Endothelial cell of umbilical vein (primary cell): ENCODE results near the gene VANGL2. TPM values are rescaled to one million over a fixed set of nuclear protein-coding genes. Genes with fewer than 3 reads are reported as not detected.
"Not testable (repeated sequence)": the region's sequence is repeated elsewhere in the genome, so short reads cannot be mapped to it uniquely, and the experiment has no call there.

ENCODE experiments used
- BruUV-seq: library from RNA; stranded (reverse); fragments of 400-500 nt; replicated peaks from 2 replicates; lab custom pipeline; 2021; lab: Mats Ljungman, UMichigan
- CTCF ChIA-PET: fragments of 300-600, 350-600 bp; sonication (Branson Sonifier 250); formaldehyde crosslinking; loops from one replicate; lab custom pipeline; 2021; ENCODE audit warnings: antibody characterized with exemption, inconsistent platforms; lab: Charles Lee
- POLR2A ChIA-PET: fragments of 300-600, 350-600 bp; sonication (Branson Sonifier 250); formaldehyde crosslinking; loops from one replicate; lab custom pipeline; 2021; ENCODE audit warnings: antibody characterized with exemption, inconsistent platforms; lab: Charles Lee
- DNase-seq: peaks from one replicate; pipeline ENCODE4 v3.0.0-alpha.2; 2011; ENCODE audit warnings: low read depth, low spot score
- FAIRE-seq: peaks from 2 replicates; lab custom pipeline; 2011; peaks lifted over from hg19 to GRCh38; lab: Jason Lieb, UNC
- H2AFZ ChIP-seq: 2 replicates; pipeline ENCODE4 v1.6.0; 2012; ENCODE audit warnings: low read depth, low read length, control low read depth, inconsistent platforms
- H3K27ac ChIP-seq: 2 replicates; pipeline ENCODE4 v1.5.1; 2011; ENCODE audit warnings: low read depth, mild to moderate bottlenecking, control low read depth, low read length, moderate library complexity; ENCODE audit not compliant: insufficient read depth
- H3K27me3 ChIP-seq, 2 experiments: 2 replicates each; pipeline versions ENCODE4 v1.6.0 to v1.6.1; 2011; ENCODE audit warnings: low read length in 2 of 2, mixed read lengths in 1 of 2; ENCODE audit not compliant: control insufficient read depth in 2 of 2, insufficient read depth in 2 of 2
- H3K36me3 ChIP-seq, 2 experiments: 2 replicates in 1 of 2; 3 replicates in 1 of 2; pipeline ENCODE4 v1.5.1; 2011; ENCODE audit warnings: low read length in 2 of 2, mild to moderate bottlenecking in 1 of 2, moderate library complexity in 1 of 2; ENCODE audit not compliant: control insufficient read depth in 2 of 2, insufficient read depth in 2 of 2; ENCODE audit errors: extremely low read depth in 1 of 2
- H3K4me1 ChIP-seq: 3 replicates; pipeline ENCODE4 v1.5.1; 2011; ENCODE audit warnings: mild to moderate bottlenecking, low read length; ENCODE audit not compliant: control insufficient read depth, insufficient read depth; ENCODE audit errors: extremely low read depth
- H3K4me2 ChIP-seq: 2 replicates; pipeline ENCODE4 v1.6.1; 2011; ENCODE audit warnings: low read length, control low read depth, mixed read lengths; ENCODE audit not compliant: insufficient read depth
- H3K4me3 ChIP-seq, 3 experiments: fragments of 200-600 bp in 1 of 3; sonication (generic), shearing (Covaris generic) in 1 of 3; replicated peaks in 1 of 3; 2 replicates each; pipeline ENCODE4 v1.5.1; 2011 to 2016; ENCODE audit warnings: control low read depth in 3 of 3, low read length in 3 of 3, mild to moderate bottlenecking in 2 of 3, inconsistent platforms in 1 of 3, low read depth in 1 of 3, moderate library complexity in 1 of 3; ENCODE audit not compliant: insufficient read depth in 1 of 3
- H3K79me2 ChIP-seq: 2 replicates; pipeline ENCODE4 v1.6.0; 2012; ENCODE audit warnings: low read length, inconsistent platforms; ENCODE audit not compliant: control insufficient read depth, insufficient read depth
- H3K9ac ChIP-seq: replicated peaks from 2 replicates; pipeline ENCODE3; 2011; ENCODE audit warnings: low read length, control low read depth; ENCODE audit not compliant: insufficient read depth; ENCODE audit errors: extremely low read depth
- H3K9me1 ChIP-seq: replicated peaks from 3 replicates; pipeline ENCODE4 v1.6.0; 2011; ENCODE audit warnings: mild to moderate bottlenecking, low read length; ENCODE audit not compliant: control insufficient read depth, insufficient read depth; ENCODE audit errors: extremely low read depth
- H3K9me3 ChIP-seq: replicated peaks from 2 replicates; pipeline ENCODE4 v1.5.1; 2012; ENCODE audit warnings: low read length, inconsistent platforms; ENCODE audit not compliant: control insufficient read depth, insufficient read depth
- H4K20me1 ChIP-seq: replicated peaks from 2 replicates; pipeline ENCODE3; 2011; ENCODE audit warnings: mild to moderate bottlenecking, low read length; ENCODE audit not compliant: control insufficient read depth, insufficient read depth; ENCODE audit errors: extremely low read depth
- CTCF ChIP-seq, 2 donors: IDR thresholded peaks; 1 replicate in 1 of 2; 2 replicates in 1 of 2; pipeline ENCODE4 v1.5.1; 2011; ENCODE audit warnings: low read length in 2 of 2, mild to moderate bottlenecking in 2 of 2, moderate library complexity in 2 of 2, control low read depth in 1 of 2, inconsistent platforms in 1 of 2, low read depth in 1 of 2; ENCODE audit not compliant: insufficient read depth in 1 of 2; ENCODE audit errors: extremely low read depth in 1 of 2
- EZH2 ChIP-seq: IDR thresholded peaks from 2 replicates; pipeline ENCODE4 v1.6.1; 2012; ENCODE audit warnings: borderline replicate concordance, low read depth, mild to moderate bottlenecking, moderate library complexity, low read length, inconsistent platforms; ENCODE audit not compliant: severe bottlenecking
- FOS ChIP-seq: IDR thresholded peaks from 2 replicates; pipeline ENCODE4 v1.6.1; 2011; ENCODE audit warnings: mild to moderate bottlenecking, low read length, moderate library complexity, borderline replicate concordance; ENCODE audit not compliant: insufficient read depth
- GATA2 ChIP-seq: IDR thresholded peaks from 2 replicates; pipeline ENCODE4 v1.7.0; 2011; ENCODE audit warnings: low read depth, mild to moderate bottlenecking, moderate library complexity, mixed read lengths, low read length; ENCODE audit not compliant: insufficient read length, insufficient read depth
- JUN ChIP-seq: IDR thresholded peaks from 2 replicates; pipeline ENCODE4 v1.6.1; 2011; ENCODE audit warnings: borderline replicate concordance, low read depth; ENCODE audit not compliant: insufficient read length, insufficient read depth
- MAX ChIP-seq: IDR thresholded peaks from 2 replicates; pipeline ENCODE4 v1.6.1; 2011; ENCODE audit not compliant: insufficient read depth, insufficient read length
- MYC ChIP-seq: IDR thresholded peaks from one replicate; pipeline ENCODE4 v1.6.1; 2011; ENCODE audit warnings: mild to moderate bottlenecking, low read depth, low read length
- POLR2A ChIP-seq: IDR thresholded peaks from 2 replicates; pipeline ENCODE4 v1.6.1; 2012; ENCODE audit warnings: low read depth, mild to moderate bottlenecking, control low read depth, low read length
- POLR2AphosphoS5 ChIP-seq: IDR thresholded peaks from 2 replicates; pipeline ENCODE4 v1.6.1; 2012; ENCODE audit warnings: low read depth, mild to moderate bottlenecking, control low read depth, low read length, moderate library complexity; ENCODE audit not compliant: insufficient read depth
- dilution Hi-C: fragments of 300-500 bp; cut with MboI; formaldehyde crosslinking; loops from one replicate; pipeline ENCODE4 v1.15.0; 2019; ENCODE audit warnings: low sequenced_read_pairs; ENCODE audit not compliant: extremely low pct_ligation_motif_present
- intact Hi-C: fragments of 100-400 bp; cut with micrococcal nuclease; formaldehyde crosslinking; loops from one replicate; pipeline ENCODE4 v1.10.0; 2022
- polyA plus RNA-seq, 4 experiments: library from polyadenylated mRNA; depleted of rRNA in 3 of 4; stranded (reverse) in 3 of 4; unstranded in 1 of 4; fragments of >200 nt; gene quantifications; 2 replicates each; pipeline versions ENCODE4 v1.2.1 to v1.2.3, GENCODE V29; 2011 to 2012; ENCODE audit warnings: missing spikeins in 1 of 4
- total RNA-seq: library from RNA; stranded (reverse); gene quantifications from 2 replicates; pipeline ENCODE4 v1.2.3, GENCODE V29; 2021

VANGL2 gene
- total and polyA plus RNA-seq, 2 donors (not counting 3 experiments of a cell fraction or from before 2014, with no cell fraction given): 0.01 TPM; not detected in 1

GRCh38 chr1:160377585-160378206, 22.7 kb upstream of the VANGL2 start:
- DNase-seq: no peak
- H4K20me1 ChIP-seq: no peaks in the 10 kb centered on the region
- no peak overlapping the region for H3K9ac ChIP-seq
- ChIA-PET CTCF (interaction anchor here (1.0 to 6.8 kb wide), 15 partner anchors 11 to 296 kb away, joined by 4 to 100 read pairs (median 14); partner anchors contain the start of genes ATP1A2, IGSF8, KCNJ9 and NHLH1), POLR2A (no interaction called here)
- TF ChIP-seq CTCF (IDR thresholded peaks at IDR 0.05; ENCODE audit: extremely low read depth in 1 of 2, insufficient read depth in 1 of 2, low read depth in 1 of 2, low read length in 2 of 2) (no peak), MAX (no peak), MYC (no peak), JUN (no peak), FOS (no peak), POLR2A (no peak), POLR2AphosphoS5 (no peak), GATA2 (no peak), EZH2 (no peak)
- no peak overlapping the region for H3K27ac ChIP-seq
- peaks cover 23 to 26% of the 10 kb centered on the region in 2 experiments for H3K27me3 ChIP-seq
- no peak for FAIRE-seq
- H3K79me2 ChIP-seq: no peaks in the 10 kb centered on the region
- BruUV-seq: no TSS peak
- dilution Hi-C loops (no loop called here), intact Hi-C loops (no loop called here)
- no peaks in the 10 kb centered on the region for H3K9me3 ChIP-seq
- no peak overlapping the region for H3K4me3 ChIP-seq
- H3K9me1 ChIP-seq: no peaks in the 10 kb centered on the region
- no peaks in the 10 kb centered on the region for H3K4me1 ChIP-seq
- H3K4me2 ChIP-seq: no peak overlapping the region
- H3K36me3 ChIP-seq: no peaks in the 10 kb centered on the region
- no peak overlapping the region for H2AFZ ChIP-seq

GRCh38 chr1:160384812-160385211, 15.6 kb upstream of the VANGL2 start:
- H3K9ac ChIP-seq, POLR2A ChIA-PET, H3K36me3 ChIP-seq, H3K9me3 ChIP-seq, CTCF ChIA-PET, dilution Hi-C loops, H3K9me1 ChIP-seq, H3K4me3 ChIP-seq, intact Hi-C loops, H3K27ac ChIP-seq, H3K4me1 ChIP-seq, H2AFZ ChIP-seq, FAIRE-seq, H4K20me1 ChIP-seq, H3K4me2 ChIP-seq, H3K79me2 ChIP-seq, BruUV-seq, H3K27me3 ChIP-seq, DNase-seq: not testable (repeated sequence)

- H2AFZ ChIP-seq, BruUV-seq, H3K27ac ChIP-seq, POLR2A ChIA-PET, H3K9me1 ChIP-seq, DNase-seq, H3K4me2 ChIP-seq, dilution Hi-C loops, H3K36me3 ChIP-seq, H3K4me3 ChIP-seq, H3K4me1 ChIP-seq, CTCF ChIA-PET, H3K79me2 ChIP-seq, intact Hi-C loops, H3K9me3 ChIP-seq, H4K20me1 ChIP-seq, H3K9ac ChIP-seq, FAIRE-seq: not testable (repeated sequence)
- H3K27me3 ChIP-seq: peaks cover 9 to 10% of the 10 kb centered on the region in 2 experiments
Observed at GRCh38 chr1:160388406-160388805, 12.0 kb upstream of the VANGL2 start.
